OCI-LY1 (cell line): ENCODE data around the gene ULK3.
A peak's percentile ranks its signal among the peaks of the same experiment; 100 is the strongest.

Source experiments
- H2AFZ ChIP-seq: fragments of 200-600 bp; sonication (generic), shearing (Covaris generic); 2 replicates; pipeline ENCODE4 v1.6.0; 2014; ENCODE audit warnings: antibody characterized with exemption, mild to moderate bottlenecking, low read length
- H3F3A ChIP-seq: fragments of 200-600 bp; sonication (generic), shearing (Covaris generic); 2 replicates; pipeline ENCODE4 v1.6.0; 2014; ENCODE audit warnings: mild to moderate bottlenecking, antibody characterized with exemption, low read length, moderate library complexity; ENCODE audit not compliant: insufficient read depth
- H3K27ac ChIP-seq: fragments of 200-600 bp; sonication (generic); 2 replicates; pipeline ENCODE4 v1.5.1; 2014; ENCODE audit warnings: low read length, mixed run types, mild to moderate bottlenecking, low read depth; ENCODE audit not compliant: poor library complexity, severe bottlenecking
- H3K27me3 ChIP-seq: fragments of 200-600 bp; sonication (generic); 2 replicates; pipeline ENCODE4 v1.6.0; 2014; ENCODE audit warnings: antibody characterized with exemption, mild to moderate bottlenecking, low read length, moderate library complexity; ENCODE audit not compliant: insufficient read depth
- H3K36me3 ChIP-seq: fragments of 200-600 bp; sonication (generic); 2 replicates; pipeline ENCODE4 v1.6.1; 2014; ENCODE audit warnings: mild to moderate bottlenecking, antibody characterized with exemption, low read length, moderate library complexity, mixed read lengths; ENCODE audit not compliant: insufficient read depth
- H3K4me1 ChIP-seq: fragments of 200-600 bp; sonication (generic); 2 replicates; pipeline ENCODE4 v1.5.1; 2014; ENCODE audit warnings: mild to moderate bottlenecking, low read length, moderate library complexity; ENCODE audit not compliant: insufficient read depth, severe bottlenecking
- H3K4me2 ChIP-seq: fragments of 200-600 bp; sonication (generic), shearing (Covaris generic); 2 replicates; pipeline ENCODE4 v1.6.1; 2014; ENCODE audit warnings: low read length
- H3K4me3 ChIP-seq: fragments of 200-600 bp; sonication (generic); 2 replicates; pipeline ENCODE4 v1.5.1; 2014; ENCODE audit warnings: low read length, low read depth, mild to moderate bottlenecking, mixed read lengths; ENCODE audit not compliant: poor library complexity, severe bottlenecking
- H3K79me2 ChIP-seq: fragments of 200-600 bp; shearing (Covaris generic); 2 replicates; pipeline ENCODE4 v1.6.1; 2016; ENCODE audit warnings: mixed run types, low read length, mixed read lengths; ENCODE audit not compliant: insufficient read depth
- H3K9ac ChIP-seq: fragments of 200-600 bp; sonication (generic), shearing (Covaris generic); 2 replicates; pipeline ENCODE4 v1.6.1; 2014; ENCODE audit warnings: mild to moderate bottlenecking, low read length, mixed read lengths
- H3K9me2 ChIP-seq: fragments of 200-600 bp; sonication (generic), shearing (Covaris generic); 2 replicates; pipeline ENCODE4 v1.6.1; 2014; ENCODE audit warnings: low read depth, mild to moderate bottlenecking, low read length, mixed read lengths
- H3K9me3 ChIP-seq: fragments of 200-600 bp; shearing (Covaris generic); 2 replicates; pipeline ENCODE4 v1.6.1; 2014; ENCODE audit warnings: low read length, mixed read lengths
- H4K20me1 ChIP-seq: fragments of 200-600 bp; sonication (generic), shearing (Covaris generic); 2 replicates; pipeline ENCODE4 v1.6.0; 2016; ENCODE audit warnings: mild to moderate bottlenecking, low read length; ENCODE audit not compliant: insufficient read depth
- EZH2 ChIP-seq: fragments of 200-600 bp; sonication (generic), shearing (Covaris generic); IDR thresholded peaks from 2 replicates; pipeline ENCODE4 v1.8.0; 2017; ENCODE audit warnings: borderline replicate concordance, mixed run types, mild to moderate bottlenecking, antibody characterized with exemption, low read length, moderate library complexity, mixed read lengths
- TF ChIP-seq, protein P1 (sequence below): fragments of 200-600 bp; sonication (generic), shearing (Covaris generic); IDR thresholded peaks from 2 replicates; pipeline ENCODE4 v1.5.1; 2017; ENCODE audit warnings: mild to moderate bottlenecking, antibody characterized with exemption, low read length, moderate library complexity, mixed read lengths

The ULK3 gene

GRCh38 chr15:74842581-74843444, at the start of gene ULK3:
Gene ULK3 (minus strand): TSS chr15:74843156. CDS start chr15:74843105, 51 bp downstream.
- no peaks in the 10 kb centered on the region for H3K27me3 ChIP-seq
- H3K79me2 ChIP-seq = no peaks in the 10 kb centered on the region
- peak within 1 kb of the TSS; percentile 82 for H3K9ac ChIP-seq
- no peaks in the 10 kb centered on the region for H3K9me3 ChIP-seq
- H2AFZ ChIP-seq = no peak within 1 kb of the TSS
- H3K27ac ChIP-seq = peak within 1 kb of the TSS; percentile 67
- peak within 1 kb of the TSS; percentile 78 for H3K4me3 ChIP-seq
- H3K4me1 ChIP-seq = peaks cover 51% of the 10 kb centered on the region
- peak within 1 kb of the TSS; percentile 73 for H3K4me2 ChIP-seq
- peaks cover 27% of the 10 kb centered on the region; the same call in 1 of the 2 replicates for H3K36me3 ChIP-seq
- no peaks in the 10 kb centered on the region for H4K20me1 ChIP-seq
- H3K9me2 ChIP-seq = no peaks in the 10 kb centered on the region
- TF ChIP-seq, protein P1, sequence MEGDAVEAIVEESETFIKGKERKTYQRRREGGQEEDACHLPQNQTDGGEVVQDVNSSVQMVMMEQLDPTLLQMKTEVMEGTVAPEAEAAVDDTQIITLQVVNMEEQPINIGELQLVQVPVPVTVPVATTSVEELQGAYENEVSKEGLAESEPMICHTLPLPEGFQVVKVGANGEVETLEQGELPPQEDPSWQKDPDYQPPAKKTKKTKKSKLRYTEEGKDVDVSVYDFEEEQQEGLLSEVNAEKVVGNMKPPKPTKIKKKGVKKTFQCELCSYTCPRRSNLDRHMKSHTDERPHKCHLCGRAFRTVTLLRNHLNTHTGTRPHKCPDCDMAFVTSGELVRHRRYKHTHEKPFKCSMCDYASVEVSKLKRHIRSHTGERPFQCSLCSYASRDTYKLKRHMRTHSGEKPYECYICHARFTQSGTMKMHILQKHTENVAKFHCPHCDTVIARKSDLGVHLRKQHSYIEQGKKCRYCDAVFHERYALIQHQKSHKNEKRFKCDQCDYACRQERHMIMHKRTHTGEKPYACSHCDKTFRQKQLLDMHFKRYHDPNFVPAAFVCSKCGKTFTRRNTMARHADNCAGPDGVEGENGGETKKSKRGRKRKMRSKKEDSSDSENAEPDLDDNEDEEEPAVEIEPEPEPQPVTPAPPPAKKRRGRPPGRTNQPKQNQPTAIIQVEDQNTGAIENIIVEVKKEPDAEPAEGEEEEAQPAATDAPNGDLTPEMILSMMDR = peak; percentile 47
- no peak for TF ChIP-seq EZH2
- no peaks in the 10 kb centered on the region for H3F3A ChIP-seq

DNA sequence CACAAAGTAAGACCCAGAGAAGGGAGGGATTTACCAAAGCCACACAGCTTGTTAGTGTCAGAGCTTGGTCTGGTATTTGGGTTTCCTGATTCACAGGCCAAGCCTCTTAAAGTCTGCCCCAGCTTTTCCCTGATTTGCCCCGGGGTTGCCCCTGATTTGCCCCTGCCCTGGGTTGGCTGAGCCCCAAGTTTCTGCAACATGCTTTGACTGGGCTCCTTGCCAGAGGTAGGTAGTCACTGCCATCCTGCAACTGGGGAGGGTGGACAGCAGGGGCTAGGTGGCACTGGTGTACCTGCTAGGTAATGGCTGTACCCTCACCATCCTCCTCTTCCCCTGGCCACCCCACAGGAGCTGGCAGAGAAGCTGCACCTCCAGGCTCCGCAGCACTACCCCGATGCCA, 49.4 kb upstream of the ULK3 start:
- Histone ChIP-seq H3K9me2 (no peaks in the 10 kb centered on the region), H3K27me3 (no peaks in the 10 kb centered on the region), H3K79me2 (no peaks in the 10 kb centered on the region), H3K4me2 (no peak overlapping the region), H3K4me3 (no peak overlapping the region), H3K36me3 (peaks cover 43% of the 10 kb centered on the region), H3K9me3 (no peaks in the 10 kb centered on the region), H4K20me1 (no peaks in the 10 kb centered on the region), H2AFZ (no peak overlapping the region), H3F3A (no peaks in the 10 kb centered on the region), H3K9ac (no peak overlapping the region), H3K4me1 (peaks cover 18% of the 10 kb centered on the region), H3K27ac (no peak overlapping the region)
- TF ChIP-seq, protein P1 = no peak
- TF ChIP-seq EZH2 = no peak

DNA sequence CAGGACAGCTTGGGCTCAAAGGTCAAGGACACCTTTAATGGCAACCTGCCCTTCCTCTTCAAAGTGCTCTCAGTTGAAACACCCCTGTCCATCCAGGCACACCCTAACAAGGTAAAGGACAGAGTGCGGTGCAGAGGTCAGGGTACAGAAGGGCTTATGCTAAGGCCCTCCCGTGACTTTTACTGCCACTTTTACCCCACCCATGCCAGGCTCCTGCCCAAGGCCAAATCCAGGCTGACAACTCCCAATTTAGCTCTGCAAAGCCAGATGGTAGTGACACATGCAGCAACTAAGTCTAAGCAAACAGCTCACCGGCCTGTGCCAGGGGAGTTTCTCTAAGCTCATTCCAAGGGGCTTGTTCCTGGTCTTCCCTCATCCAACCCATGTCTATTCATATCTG, 48.5 kb upstream of the ULK3 start:
- H3K27me3 ChIP-seq = no peaks in the 10 kb centered on the region
- no peak for TF ChIP-seq EZH2
- TF ChIP-seq, protein P1 = no peak
- H3K4me1 ChIP-seq = peaks cover 18% of the 10 kb centered on the region
- no peaks in the 10 kb centered on the region for H3K9me2 ChIP-seq
- no peaks in the 10 kb centered on the region for H3F3A ChIP-seq
- H3K36me3 ChIP-seq = peaks cover 34% of the 10 kb centered on the region
- H3K4me3 ChIP-seq = no peak overlapping the region
- H3K27ac ChIP-seq = no peak overlapping the region
- H3K79me2 ChIP-seq = no peaks in the 10 kb centered on the region
- no peak overlapping the region; the same call in 1 of the 2 replicates for H3K9ac ChIP-seq
- no peaks in the 10 kb centered on the region for H4K20me1 ChIP-seq
- no peak overlapping the region for H2AFZ ChIP-seq
- H3K4me2 ChIP-seq = 0 out of 2 replicates have a peak overlapping the region, but pooled peaks have one; percentile 93
- H3K9me3 ChIP-seq = no peaks in the 10 kb centered on the region
